ENCODE data around the gene ADD3.

Gene ADD3

DNA sequence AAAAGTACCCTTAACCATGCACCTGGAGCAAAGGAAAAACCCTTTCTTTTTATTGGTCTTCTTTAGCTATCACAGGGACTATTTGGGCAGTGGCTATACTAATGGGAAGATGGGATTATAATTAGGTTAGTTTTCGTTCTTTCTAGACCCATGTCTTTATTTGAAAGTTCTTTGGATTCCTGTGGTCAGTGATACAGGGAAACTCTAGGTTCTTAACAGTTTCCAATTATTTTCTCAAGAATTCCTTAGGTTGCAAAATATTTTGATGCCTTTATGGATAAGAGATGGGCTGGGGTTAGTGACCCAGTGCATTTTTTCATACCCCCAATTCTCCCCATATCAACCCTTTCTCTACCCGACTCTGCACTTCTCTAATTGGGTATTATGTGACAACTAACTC, 49.0 kb downstream of the ADD3 start:
- DNase-seq: no peak
- intact Hi-C loops (cut with DNase I): no loop called here

DNA sequence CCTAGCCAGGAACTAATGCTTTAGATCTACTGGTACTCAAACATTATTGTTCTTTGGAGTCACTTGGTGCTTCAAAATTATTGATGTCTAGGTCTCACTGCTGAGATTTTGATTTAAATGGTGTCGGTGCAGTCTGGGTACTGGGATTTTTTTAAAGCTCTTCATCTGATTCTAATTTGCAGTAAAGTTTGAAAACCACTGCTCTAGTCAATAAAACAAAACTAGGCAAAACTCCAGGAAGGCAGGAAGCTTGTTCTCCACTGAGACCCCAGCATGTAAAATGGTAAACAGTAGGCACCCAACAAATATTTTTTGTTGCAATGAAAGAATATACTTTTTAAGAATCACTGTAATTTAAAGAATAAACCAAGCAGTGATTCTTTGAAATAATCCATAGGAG, 49.7 kb downstream of the ADD3 start:
- intact Hi-C loops (cut with DNase I): no loop called here

DNA sequence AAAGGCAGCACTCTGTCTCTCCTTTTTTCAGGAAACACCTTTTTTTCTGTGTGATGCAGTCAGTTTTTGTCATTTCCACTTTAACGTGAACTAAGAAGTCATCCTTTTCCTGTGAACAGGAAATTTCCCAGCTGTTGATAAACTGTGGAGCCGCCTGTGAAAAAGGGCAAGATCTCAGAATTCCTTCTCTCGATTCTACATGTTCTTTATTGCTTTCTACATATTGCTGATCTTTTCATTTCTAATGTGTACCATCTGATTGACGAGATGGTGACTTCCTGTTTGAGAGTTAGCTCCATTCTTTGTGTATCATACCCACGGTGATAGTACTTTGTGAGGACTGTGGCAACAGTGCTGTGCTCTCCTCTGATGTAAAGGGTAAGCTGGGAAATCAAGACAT, 50.4 kb downstream of the ADD3 start:
- no peak for DNase-seq
- intact Hi-C loops (cut with DNase I): no loop called here

More for the DNA sequence above, 49.7 kb downstream of the ADD3 start:
- no peak for DNase-seq

DNA sequence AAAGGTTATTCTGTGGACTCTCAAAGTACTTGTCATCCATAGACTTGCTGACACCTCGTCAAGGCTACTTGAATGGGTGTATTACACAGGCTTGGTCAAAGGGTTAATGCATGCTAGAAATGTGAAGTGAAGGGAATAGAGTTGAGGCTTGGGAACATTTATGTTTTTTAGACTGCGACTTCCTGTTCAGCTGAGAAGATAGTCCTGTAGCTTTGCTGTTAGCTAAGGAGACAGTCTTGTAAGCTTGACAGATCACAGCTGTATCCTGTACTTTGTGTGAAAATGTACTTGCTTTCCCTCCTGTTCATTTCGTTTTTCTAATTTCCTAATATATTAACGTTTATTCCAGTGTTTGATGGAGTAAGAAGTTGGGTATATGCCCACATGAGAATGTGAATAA, 52.1 kb downstream of the ADD3 start:
- intact Hi-C loops (cut with DNase I): loop anchor here (10.0 kb wide), 1 partner anchor 45 kb away; no protein-coding TSS in a partner anchor
- DNase-seq: no peak

- intact Hi-C loops (cut with DNase I): loop anchor here (10.0 kb wide), 1 partner anchor 47 kb away; no protein-coding TSS in a partner anchor
- DNase-seq: no peak
These were observed 53.9 kb downstream of the ADD3 start for GRCh38 chr10:110061687-110062086.

- intact Hi-C loops (cut with DNase I): loop anchor here (10.0 kb wide), 1 partner anchor 50 kb away; no protein-coding TSS in a partner anchor
These were observed 57.5 kb downstream of the ADD3 start for GRCh38 chr10:110065269-110065668.

GRCh38 chr10:110067960-110068770, 60.4 kb downstream of the ADD3 start:
- intact Hi-C loops (cut with DNase I): loop anchor here (10.0 kb wide), 1 partner anchor 53 kb away; no protein-coding TSS in a partner anchor
- no peak for DNase-seq

More at GRCh38 chr10:110065269-110065668, 57.5 kb downstream of the ADD3 start:
- peak in 1 of 10 donors; percentile 35 for DNase-seq

DNA sequence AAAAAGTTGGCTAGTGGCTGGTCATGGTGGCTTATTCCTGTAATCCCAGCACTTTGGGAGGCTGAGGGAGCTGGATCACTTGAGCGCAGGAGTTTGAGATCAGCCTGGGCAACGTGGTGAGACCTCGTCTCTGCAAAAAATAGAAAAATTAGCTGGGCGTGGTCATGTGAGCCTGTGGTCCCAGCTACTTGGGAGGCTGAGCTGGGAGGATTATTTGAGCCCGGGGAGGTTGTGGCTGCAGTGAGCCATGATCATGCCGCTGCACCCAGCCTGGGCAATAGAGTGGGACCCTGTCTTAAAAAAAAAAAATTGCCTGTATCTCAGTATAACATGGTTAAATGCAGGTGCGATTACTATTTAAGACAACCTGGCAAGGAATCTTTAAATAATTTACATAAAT, 61.0 kb downstream of the ADD3 start:
- intact Hi-C loops (cut with DNase I): loop anchor here (10.0 kb wide), 1 partner anchor 54 kb away; no protein-coding TSS in a partner anchor
- peak in 1 of 10 donors; percentile 39 for DNase-seq

GRCh38 chr10:110069502-110069982, 61.8 kb downstream of the ADD3 start:
- DNase-seq: no peak
- intact Hi-C loops (cut with DNase I): loop anchor here (10.0 kb wide), 1 partner anchor 55 kb away; no protein-coding TSS in a partner anchor

- intact Hi-C loops (cut with DNase I): no loop called here
- no peak for DNase-seq
These were observed 66.1 kb downstream of the ADD3 start for GRCh38 chr10:110073896-110074295.

- DNase-seq: no peak
- intact Hi-C loops (cut with DNase I): no loop called here
These were observed 66.5 kb downstream of the ADD3 start for GRCh38 chr10:110074298-110074697.

GRCh38 chr10:110074758-110075671, 67.2 kb downstream of the ADD3 start:
- no peak for DNase-seq
- intact Hi-C loops (cut with DNase I): no loop called here

- DNase-seq: no peak
- intact Hi-C loops (cut with DNase I): no loop called here
These were observed 67.9 kb downstream of the ADD3 start for GRCh38 chr10:110075686-110076085.

DNA sequence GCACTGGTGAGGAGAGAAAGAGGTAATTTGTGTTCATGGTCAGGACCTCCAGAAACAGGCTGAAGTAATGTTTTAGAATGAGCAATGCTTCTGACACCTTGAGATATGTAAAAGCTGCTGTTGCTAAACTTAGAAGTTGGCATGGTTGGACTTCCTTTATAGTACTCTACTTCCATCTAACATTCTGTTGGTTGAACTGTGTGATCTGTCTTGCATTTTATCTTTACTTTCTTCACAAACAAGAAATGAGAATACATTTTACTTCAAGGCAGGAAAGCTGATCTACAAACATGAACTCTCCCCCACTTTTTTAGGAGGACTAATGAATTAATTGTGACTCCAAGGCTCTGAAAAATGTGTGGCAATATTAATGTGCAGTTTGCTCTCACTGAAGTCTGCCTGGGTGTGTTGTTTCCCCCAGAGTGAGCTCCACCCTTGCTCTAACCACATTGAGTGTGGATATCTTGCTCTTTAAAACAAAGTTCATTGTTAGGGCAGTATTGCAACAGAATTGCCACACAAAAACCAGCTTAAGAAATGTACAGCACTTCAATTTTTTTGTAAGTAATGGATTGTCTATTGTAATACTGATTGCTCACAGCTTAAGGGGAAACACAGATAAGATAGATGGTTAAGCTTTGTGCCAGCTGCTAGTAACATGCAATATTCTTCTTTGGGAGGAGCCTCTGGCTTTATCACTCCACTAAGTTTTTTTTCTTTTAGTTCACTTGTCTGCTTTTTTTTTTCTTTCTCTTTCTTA, 69.0 kb downstream of the ADD3 start:
- DNase-seq: no peak
- intact Hi-C loops (cut with DNase I): no loop called here

DNA sequence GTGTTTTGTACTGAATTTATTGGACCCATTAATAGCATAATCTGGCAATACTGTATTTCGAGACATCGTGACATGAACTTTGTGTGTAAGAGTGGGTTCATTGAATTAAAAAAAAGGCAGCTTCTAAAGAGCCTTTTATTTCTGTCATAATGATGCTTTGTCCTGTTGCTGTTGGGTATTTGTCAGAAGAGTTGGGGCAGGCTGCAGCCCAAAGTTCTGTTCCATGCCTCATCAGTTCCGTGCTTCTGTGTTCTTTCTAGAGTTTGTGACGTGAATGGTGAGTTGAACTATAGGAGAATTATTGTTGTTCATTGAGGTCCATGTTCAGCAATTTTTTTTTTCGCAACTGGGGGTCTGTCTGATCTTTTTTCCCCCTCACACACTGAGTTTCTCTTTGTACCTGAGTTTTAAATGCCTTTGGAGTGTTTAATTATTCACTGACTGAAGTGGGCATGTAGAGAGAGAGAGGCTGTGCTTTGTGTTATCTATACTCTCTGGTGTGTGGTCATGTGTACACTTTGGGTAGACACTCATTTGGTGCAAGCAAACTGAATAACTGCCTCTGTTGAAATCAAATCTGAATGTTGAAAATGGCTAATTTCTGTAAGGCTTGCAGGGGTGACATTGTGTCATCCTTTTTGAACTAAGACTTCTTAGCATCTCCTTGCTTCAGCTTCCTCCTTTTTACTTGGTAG, 69.8 kb downstream of the ADD3 start:
- DNase-seq: peak in 7 of 10 donors; percentile 18 to 90 (median 37)
- intact Hi-C loops (cut with DNase I): no loop called here

DNA sequence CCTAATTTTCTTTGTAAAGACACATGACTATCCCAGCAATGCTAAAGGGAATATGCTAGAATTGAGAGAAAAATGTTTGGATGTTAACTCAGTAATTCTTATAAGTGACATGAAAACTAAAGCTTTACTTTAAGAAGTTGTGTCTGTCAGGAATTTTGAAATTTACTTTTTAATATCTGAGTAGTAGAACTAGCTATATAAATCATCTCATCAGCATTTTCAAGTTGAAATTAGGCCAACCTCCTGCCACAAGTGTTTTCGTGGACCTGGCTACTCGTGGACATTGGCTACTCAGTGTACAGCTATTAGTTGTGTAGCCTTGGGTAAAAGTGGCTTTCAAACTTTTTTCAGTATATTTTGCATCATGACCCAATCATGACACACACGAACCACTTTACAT, 70.5 kb downstream of the ADD3 start:
- DNase-seq: no peak
- intact Hi-C loops (cut with DNase I): no loop called here

- intact Hi-C loops (cut with DNase I): no loop called here
- peak in 5 of 10 donors; percentile 10 to 90 (median 26) for DNase-seq
These were observed 74.1 kb downstream of the ADD3 start for GRCh38 chr10:110081911-110082310.

DNA sequence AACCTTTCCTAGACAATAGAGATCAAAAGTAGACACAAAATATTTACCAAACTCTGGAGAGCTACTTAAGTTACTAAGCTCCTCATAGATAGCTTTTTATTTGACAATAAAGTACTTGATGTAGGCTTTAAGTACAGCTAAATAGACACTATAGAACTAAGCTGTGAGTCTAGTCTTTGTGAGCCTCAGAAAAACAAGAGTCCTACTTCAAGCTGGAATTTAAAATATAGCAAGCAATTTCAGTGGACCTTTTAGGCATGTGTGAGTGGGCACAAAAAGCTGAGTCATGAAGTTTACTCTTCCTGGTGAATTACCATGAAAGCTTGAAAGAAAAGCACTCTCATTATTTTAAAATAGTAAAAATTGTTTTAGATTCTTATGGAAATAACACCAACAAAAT, 76.1 kb downstream of the ADD3 start:
- intact Hi-C loops (cut with DNase I): no loop called here
- DNase-seq: no peak

- intact Hi-C loops (cut with DNase I): no loop called here
- no peak for DNase-seq
These were observed 79.9 kb downstream of the ADD3 start for GRCh38 chr10:110087682-110088081.

All from posterior cingulate gyrus (tissue), 11 donors.